HL-60/S4 treated with retinoic acid at 250 ng/mL for 4 days and 3 days (cell line): ENCODE measurements around the gene ENO1.
"Not testable (repeated sequence)": the region's sequence is repeated elsewhere in the genome, so short reads cannot be mapped to it uniquely, and the experiment has no call there.

ENCODE experiments used
- in situ Hi-C: fragments of 300-500 bp; cut with MboI; formaldehyde crosslinking; loops from 2 replicates; pipeline ENCODE4 v1.7.0; 2022; ENCODE audit warnings: low sequenced_read_pairs

ENO1 gene

GRCh38 chr1:8897505-8897904 lies 19.0 kb upstream of the ENO1 start:
- in situ Hi-C loops = not testable (repeated sequence)

DNA sequence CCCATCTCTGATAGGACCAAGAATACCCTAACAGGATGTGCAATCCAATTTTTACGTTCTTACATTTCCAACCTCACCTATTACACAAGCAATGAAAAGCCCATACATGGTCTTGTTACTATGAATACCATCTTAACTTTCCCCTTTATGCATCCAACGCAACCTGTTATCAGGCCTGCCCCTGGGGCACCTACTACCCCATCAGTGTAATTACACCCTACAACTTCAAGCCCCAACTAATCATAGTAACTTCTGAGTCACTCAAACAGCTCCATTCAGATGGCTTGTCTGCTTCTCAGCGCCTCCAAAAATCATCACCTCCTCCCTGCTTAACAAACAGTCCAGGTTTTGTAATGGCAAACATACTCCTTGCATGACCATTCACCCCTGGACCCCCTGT lies 18.3 kb upstream of the ENO1 start:
- in situ Hi-C loops = not testable (repeated sequence)

GRCh38 chr1:8892026-8892425 lies 13.5 kb upstream of the ENO1 start:
- in situ Hi-C loops = no loop called here

GRCh38 chr1:8891401-8891800 lies 12.9 kb upstream of the ENO1 start:
- in situ Hi-C loops = no loop called here

DNA sequence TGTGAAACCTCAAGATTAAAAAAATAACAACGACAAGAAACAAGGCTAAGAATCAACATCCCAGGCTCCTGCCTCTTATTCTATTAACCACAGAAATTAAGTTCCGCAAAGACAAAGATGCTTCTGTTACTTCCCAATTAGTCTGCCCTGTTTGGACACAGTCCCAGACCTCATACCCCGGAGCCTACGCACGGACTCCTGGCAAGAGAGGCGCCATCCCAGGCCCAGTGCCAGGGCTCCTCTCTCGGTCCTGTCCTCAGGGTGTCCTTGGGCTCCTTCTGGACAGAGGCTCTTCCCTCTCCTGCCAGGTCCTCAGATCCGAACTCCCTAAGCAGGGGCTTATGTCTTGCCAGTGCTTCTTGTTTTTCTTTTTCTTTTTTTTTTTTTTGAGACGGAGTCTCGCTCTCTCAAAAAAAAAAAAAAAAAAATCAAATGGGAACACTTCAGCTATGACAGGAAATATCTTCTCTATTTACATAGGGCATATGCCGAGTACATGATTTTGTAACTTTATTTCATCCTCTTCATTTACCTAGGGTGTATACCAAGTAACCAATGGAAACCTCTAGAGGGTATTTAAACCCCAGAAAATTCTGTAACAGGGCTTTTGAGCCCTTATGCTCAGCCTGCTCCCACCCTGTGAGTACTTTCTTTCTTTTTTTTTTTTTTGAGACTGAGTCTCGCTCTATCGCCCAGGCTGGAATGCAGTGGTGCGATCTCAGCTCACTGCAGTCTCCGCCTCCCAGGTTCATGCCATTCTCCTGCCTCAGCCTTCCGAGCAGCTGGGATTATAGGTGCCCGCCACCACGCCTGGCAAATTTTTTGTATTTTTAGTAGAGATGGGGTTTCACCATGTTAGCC lies 11.7 kb upstream of the ENO1 start:
- in situ Hi-C loops = no loop called here

DNA sequence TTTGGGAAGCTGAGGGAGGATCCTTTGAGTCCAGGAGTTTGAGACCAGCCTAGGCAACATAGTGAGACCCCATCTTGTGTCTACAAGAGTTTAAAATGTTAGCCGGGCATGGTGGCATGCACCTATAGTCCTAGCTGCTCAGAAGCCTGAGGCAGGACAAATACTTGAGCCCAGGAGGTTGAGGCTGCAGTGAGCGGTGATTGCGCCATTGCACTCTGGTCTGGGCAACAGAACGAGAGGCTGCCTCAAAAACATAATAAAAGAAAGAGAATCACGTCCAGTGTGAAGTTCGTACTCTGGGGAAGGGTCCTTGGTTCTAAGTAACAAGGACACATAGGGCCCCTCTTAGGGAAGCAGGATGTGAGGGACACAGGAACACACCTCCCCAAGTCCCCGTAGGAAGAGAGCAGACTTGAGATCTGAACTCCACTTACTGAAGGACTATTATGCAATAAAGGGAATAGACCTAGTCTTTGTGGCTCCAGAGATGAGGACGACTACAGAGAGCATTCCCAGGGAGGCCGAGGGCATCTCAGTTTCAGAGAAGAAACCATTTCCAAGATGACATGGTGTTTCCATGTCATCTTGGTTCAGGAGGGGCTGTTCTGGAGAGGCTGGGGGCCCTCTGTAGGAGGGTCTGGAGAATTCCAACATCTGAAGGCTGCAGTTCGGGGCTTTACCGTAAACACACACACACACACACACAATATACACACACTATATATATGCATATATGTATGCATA lies 10.8 kb upstream of the ENO1 start:
- in situ Hi-C loops = no loop called here

DNA sequence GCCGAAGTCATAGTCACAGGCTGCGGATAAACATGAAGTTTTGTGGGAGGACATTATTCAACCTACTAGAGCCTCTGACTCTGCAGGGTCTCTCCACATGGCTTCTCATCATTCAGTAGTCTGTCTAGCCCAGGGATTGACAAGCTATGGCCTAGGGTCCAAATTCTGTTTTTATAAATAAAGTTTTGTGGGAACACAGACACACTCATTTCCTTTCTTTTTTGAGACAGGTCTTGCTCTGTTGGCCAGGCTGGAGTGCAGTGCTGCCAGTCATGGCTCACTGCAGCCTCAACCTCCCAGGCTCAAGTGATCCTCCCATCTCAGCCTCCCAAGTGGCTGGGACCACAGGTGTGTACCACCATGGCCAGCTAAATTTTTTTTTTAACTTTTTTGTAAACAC lies 8.1 kb upstream of the ENO1 start:
- in situ Hi-C loops = no loop called here

- in situ Hi-C loops = not testable (repeated sequence)
Observed at GRCh38 chr1:8886031-8886524, 7.6 kb upstream of the ENO1 start.

DNA sequence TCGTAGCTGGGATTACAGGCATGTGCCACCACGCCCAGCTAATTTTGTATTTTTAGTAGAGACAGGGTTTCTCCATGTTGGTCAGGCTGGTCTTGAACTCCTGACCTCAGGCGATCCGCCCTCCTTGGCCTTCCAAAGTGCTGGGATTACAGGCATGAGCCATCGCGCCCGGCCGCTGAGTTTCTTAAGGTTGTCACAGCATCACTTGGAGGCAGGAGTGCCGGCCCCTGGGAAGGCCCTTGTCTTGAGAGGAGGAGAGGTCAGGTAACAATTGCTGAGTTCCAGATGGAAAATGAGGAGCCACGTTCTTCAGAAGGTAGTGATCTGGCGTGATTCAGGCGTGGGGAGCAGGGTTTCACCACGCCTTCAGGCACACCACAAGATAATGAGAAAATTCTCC lies 5.6 kb upstream of the ENO1 start:
- in situ Hi-C loops = not testable (repeated sequence)

- in situ Hi-C loops = no loop called here
Observed at GRCh38 chr1:8883491-8883890, 5.0 kb upstream of the ENO1 start.

- in situ Hi-C loops = no loop called here
Observed at GRCh38 chr1:8879922-8880676, 1.6 kb upstream of the ENO1 start.

GRCh38 chr1:8879464-8879921 lies 1.0 kb upstream of the ENO1 start:
- in situ Hi-C loops = no loop called here

DNA sequence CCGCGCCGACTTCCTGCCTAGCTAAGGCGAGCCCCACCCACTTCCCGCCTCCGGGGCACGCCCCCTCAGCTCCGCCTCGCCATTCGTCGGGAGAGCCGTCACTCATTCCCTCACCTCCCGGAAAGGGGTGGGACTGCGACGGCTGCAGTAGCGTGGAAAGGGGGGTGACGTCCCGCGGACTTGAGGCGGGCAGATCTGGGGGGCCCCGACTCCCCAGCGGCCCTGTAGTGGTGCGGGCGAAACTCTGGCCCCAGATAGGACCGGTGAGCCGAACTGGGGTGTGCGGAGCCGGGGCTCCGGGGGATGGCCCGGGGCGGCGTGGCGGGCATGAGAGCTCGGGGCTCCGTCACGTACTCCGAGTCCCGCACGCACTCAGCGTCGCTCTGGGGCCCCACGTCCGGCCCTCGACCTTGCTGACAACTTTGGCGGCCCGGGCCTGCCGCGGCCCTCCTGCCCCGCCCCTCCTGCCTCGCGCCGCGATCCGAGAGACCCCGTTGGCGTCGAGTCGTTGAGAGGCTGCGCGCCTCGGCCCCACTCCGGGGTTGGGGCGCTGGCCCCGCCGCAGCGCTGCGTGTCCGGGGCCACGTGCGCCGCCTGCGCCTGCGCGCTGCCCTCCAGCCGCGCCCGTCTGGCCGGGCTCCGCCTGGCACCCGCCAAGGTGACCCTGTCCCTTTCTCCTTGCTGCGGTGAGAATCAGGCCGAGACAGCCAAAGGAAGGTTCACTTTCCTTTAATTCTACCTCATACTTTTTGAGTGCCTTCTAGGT lies 395 bp upstream of the ENO1 start:
- in situ Hi-C loops = no loop called here

DNA sequence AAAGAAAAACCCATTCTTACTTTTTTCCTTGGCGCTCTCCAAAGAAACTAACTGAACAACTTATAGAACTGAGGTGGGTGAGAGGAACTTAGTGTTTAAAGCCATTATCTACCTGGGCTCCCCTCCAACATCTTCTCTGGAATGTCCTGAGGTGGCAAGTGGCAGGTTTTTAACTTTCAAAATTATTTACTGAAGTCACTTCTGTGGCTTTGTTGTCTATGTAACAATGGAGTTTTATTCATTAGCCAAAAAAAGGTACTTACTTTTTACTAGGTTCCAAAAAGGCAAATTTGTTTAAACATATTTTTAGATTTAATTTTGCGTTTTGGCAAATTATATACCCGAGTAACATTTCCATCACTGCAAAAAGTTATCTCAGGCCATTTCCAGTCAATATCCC lies 2.4 kb downstream of the ENO1 start:
- in situ Hi-C loops = no loop called here

GRCh38 chr1:8875216-8875861 lies 3.1 kb downstream of the ENO1 start:
- in situ Hi-C loops = no loop called here

- in situ Hi-C loops = no loop called here
Observed at GRCh38 chr1:8874230-8875201, 4.0 kb downstream of the ENO1 start.

- in situ Hi-C loops = no loop called here
Observed at GRCh38 chr1:8873506-8874229, 4.8 kb downstream of the ENO1 start.

DNA sequence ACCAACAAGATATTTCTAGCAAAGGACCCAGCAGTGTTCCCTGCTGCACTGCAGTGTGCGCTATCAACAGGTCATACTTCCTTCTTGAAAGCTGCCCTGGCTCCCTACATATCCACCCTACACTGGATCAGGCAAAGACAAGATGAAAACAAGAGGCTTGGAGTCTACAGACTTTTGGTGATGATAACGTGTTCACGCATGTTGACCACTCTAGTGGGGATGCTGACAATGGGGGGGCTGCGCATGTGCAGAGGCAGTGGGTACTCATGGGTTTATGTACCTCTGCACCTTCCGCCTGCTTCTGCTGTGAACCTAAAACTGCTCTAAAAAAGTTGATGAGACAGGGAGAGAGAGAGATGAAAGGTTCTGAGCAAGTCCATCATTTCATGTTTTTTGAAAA lies 5.5 kb downstream of the ENO1 start:
- in situ Hi-C loops = no loop called here
